ENCODE measurements around the gene SSR2.

GRCh38 chr1:156064615-156065014 is 43.9 kb upstream of the SSR2 start:
- TF ChIP-seq CTCF (IDR thresholded peaks at IDR 0.05; ENCODE audit: insufficient read depth, low read length, poor library complexity, severe bottlenecking) (no peak), EZH2phosphoT487 (conservative IDR thresholded peaks at IDR 0.05; ENCODE audit: low read length) (no peak)
